Calu3 (cell line): ENCODE results near the gene TMEM132D. TPM values are rescaled to one million over a fixed set of nuclear protein-coding genes. Genes with fewer than 3 reads are reported as not detected.

Experiments
- BruUV-seq: library from RNA; stranded (reverse); fragments of 400-500 nt; replicated peaks from 2 replicates; lab custom pipeline; 2021; lab: Mats Ljungman, UMichigan
- CTCF ChIA-PET: fragments of 300-600 bp; sonication (Branson Sonifier 250); formaldehyde crosslinking; loops from one replicate; lab custom pipeline; 2022; ENCODE audit warnings: antibody characterized with exemption; lab: Charles Lee
- DNase-seq: peaks from one replicate; pipeline ENCODE4 v3.0.0; 2022
- H3K27ac Mint-ChIP-seq: one replicate; pipeline ENCODE4 v1.8.0; 2022; ENCODE audit warnings: mixed read lengths; ENCODE audit not compliant: unreplicated experiment
- H3K27me3 Mint-ChIP-seq: one replicate; pipeline ENCODE4 v1.8.0; 2022; ENCODE audit warnings: mixed read lengths; ENCODE audit not compliant: unreplicated experiment
- H3K36me3 Mint-ChIP-seq: one replicate; pipeline ENCODE4 v1.8.0; 2022; ENCODE audit warnings: mild to moderate bottlenecking, moderate library complexity, mixed read lengths; ENCODE audit not compliant: insufficient read depth, unreplicated experiment
- H3K4me1 Mint-ChIP-seq: one replicate; pipeline ENCODE4 v1.8.0; 2022; ENCODE audit warnings: mild to moderate bottlenecking, low read depth, mixed read lengths; ENCODE audit not compliant: unreplicated experiment
- H3K4me3 Mint-ChIP-seq: one replicate; pipeline ENCODE4 v1.8.0; 2022; ENCODE audit warnings: mild to moderate bottlenecking, low read depth, moderate library complexity, mixed read lengths; ENCODE audit not compliant: unreplicated experiment
- H3K9me3 Mint-ChIP-seq: one replicate; pipeline ENCODE4 v1.8.0; 2022; ENCODE audit warnings: low read depth, mixed read lengths; ENCODE audit not compliant: unreplicated experiment
- intact Hi-C: fragments of 100-400 bp; cut with micrococcal nuclease; formaldehyde crosslinking; loops from one replicate; pipeline ENCODE4 v1.10.0; 2022; ENCODE audit not compliant: unreplicated experiment
- total RNA-seq: library from RNA; stranded (reverse); gene quantifications from 2 replicates; pipeline ENCODE4 v1.2.3, GENCODE V29; 2022
- TF ChIP-seq, protein P1 (sequence below): fragments of 200-600 bp; IDR thresholded peaks from one replicate; pipeline ENCODE4 v1.8.0; 2022; ENCODE audit warnings: antibody characterized with exemption; ENCODE audit not compliant: unreplicated experiment

The TMEM132D gene
- total RNA-seq, 1 experiment from 2014 or later, result not detected

DNA sequence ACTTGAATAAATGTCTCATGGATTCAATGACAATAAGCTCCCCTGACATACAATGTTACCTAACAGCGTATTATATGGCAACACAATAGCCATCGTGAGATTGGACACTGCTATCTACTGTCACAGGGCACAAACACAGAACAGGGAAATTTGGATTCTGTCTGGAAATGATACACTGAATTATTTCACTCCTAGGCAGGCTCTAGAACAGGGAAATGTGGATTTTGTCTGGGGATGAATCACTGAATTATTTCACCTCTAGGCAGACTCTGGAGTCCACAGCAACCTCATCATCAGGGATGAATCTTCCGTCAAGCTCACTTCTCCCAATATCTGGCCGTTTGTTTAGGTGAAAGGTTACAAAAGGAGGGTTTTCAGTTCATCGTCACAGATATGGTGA, 288.8 kb downstream of the TMEM132D start:
- BruUV-seq, result no TSS peak
- TF ChIP-seq, protein P1, sequence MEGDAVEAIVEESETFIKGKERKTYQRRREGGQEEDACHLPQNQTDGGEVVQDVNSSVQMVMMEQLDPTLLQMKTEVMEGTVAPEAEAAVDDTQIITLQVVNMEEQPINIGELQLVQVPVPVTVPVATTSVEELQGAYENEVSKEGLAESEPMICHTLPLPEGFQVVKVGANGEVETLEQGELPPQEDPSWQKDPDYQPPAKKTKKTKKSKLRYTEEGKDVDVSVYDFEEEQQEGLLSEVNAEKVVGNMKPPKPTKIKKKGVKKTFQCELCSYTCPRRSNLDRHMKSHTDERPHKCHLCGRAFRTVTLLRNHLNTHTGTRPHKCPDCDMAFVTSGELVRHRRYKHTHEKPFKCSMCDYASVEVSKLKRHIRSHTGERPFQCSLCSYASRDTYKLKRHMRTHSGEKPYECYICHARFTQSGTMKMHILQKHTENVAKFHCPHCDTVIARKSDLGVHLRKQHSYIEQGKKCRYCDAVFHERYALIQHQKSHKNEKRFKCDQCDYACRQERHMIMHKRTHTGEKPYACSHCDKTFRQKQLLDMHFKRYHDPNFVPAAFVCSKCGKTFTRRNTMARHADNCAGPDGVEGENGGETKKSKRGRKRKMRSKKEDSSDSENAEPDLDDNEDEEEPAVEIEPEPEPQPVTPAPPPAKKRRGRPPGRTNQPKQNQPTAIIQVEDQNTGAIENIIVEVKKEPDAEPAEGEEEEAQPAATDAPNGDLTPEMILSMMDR, result no peak
- Mint-ChIP-seq H3K27me3 (no peaks in the 10 kb centered on the region), H3K36me3 (no peaks in the 10 kb centered on the region), H3K27ac (no peak overlapping the region), H3K4me1 (no peaks in the 10 kb centered on the region), H3K4me3 (no peak overlapping the region), H3K9me3 (peaks cover 16% of the 10 kb centered on the region)
- no peak for DNase-seq
- intact Hi-C loops, result no loop called here
- CTCF ChIA-PET, result no interaction called here

DNA sequence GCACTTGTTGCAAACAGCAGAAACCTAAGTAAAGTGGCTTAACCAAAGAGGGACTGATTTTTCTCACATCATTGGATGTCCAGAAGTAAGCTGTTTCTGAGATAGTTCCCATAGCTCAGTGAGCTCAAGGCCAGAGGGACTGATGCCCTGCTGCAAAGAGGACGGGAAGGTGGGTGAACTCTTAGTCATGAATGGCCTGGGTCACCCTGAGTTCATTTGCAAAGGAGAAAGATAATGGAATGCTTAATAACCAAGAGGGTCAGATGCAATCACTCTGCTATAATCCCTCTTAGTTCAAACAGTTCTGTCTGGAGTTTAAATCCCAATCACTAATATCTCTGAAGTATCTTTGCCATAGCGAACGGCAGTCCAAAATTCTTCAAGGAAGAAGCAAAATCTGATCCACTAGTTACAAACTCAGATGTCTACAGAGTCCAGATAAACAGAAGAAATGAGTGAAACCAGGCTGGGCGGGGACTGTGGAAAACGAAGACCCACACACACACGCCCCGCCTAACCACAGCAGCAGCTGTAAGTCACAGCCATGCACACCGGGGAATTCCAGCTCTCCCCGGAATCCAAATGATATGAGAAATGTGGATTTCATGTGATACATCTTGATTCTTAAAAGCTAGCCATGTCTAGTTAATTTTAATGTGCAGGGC, 289.5 kb downstream of the TMEM132D start:
- Mint-ChIP-seq H3K4me1 (no peaks in the 10 kb centered on the region), H3K27ac (no peak overlapping the region), H3K9me3 (peaks cover 16% of the 10 kb centered on the region), H3K27me3 (no peaks in the 10 kb centered on the region), H3K36me3 (no peaks in the 10 kb centered on the region), H3K4me3 (no peak overlapping the region)
- no peak for DNase-seq
- intact Hi-C loops, result no loop called here
- no TSS peak for BruUV-seq
- CTCF ChIA-PET, result no interaction called here
- TF ChIP-seq, protein P1, result no peak

GRCh38 chr12:129613314-129613713, 290.5 kb downstream of the TMEM132D start:
- H3K27ac Mint-ChIP-seq, result no peak overlapping the region
- no peaks in the 10 kb centered on the region for H3K27me3 Mint-ChIP-seq
- DNase-seq, result no peak
- peaks cover 9% of the 10 kb centered on the region for H3K9me3 Mint-ChIP-seq
- H3K4me1 Mint-ChIP-seq, result no peaks in the 10 kb centered on the region
- BruUV-seq, result no TSS peak
- TF ChIP-seq, protein P1, result no peak
- H3K36me3 Mint-ChIP-seq, result no peaks in the 10 kb centered on the region
- CTCF ChIA-PET, result no interaction called here
- no peak overlapping the region for H3K4me3 Mint-ChIP-seq
- intact Hi-C loops, result no loop called here

DNA sequence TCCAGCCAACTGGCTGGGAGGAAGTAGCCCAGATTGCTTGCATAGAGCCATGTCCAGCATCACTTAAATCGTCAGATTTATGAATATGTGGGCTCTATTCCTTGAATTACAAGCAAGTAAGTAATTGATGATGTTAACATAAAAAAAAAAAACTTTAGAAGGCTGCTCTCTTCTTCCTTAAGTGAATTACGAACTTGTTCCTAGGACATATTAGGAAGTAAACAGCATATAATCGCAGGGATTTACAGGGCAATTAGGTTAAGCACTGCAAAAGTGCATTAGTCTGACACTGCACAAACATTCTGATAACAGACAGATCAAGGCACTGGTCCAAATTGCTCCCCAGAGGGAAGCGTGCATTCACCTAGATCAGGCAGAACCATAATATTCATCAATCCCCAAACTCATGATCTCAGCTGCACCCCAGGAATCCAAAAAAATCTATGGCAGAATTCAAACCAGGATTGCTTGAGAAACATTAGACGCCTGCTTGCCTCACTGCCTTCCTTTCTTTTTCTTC, 293.2 kb downstream of the TMEM132D start:
- H3K36me3 Mint-ChIP-seq, result no peaks in the 10 kb centered on the region

More for the DNA sequence above, 293.2 kb downstream of the TMEM132D start:
- CTCF ChIA-PET, result no interaction called here
- H3K4me1 Mint-ChIP-seq, result no peaks in the 10 kb centered on the region
- H3K4me3 Mint-ChIP-seq, result no peak overlapping the region
- DNase-seq, result no peak
- intact Hi-C loops, result no loop called here
- H3K27me3 Mint-ChIP-seq, result no peaks in the 10 kb centered on the region
- BruUV-seq, result no TSS peak
- TF ChIP-seq, protein P1, result no peak
- no peak overlapping the region for H3K27ac Mint-ChIP-seq
- H3K9me3 Mint-ChIP-seq, result peaks cover 4% of the 10 kb centered on the region
